NCI-H1105 treated with DMSO at 0.1 percent for 48 hours (cell line): ENCODE results near the gene CLBA1.
"Not testable (repeated sequence)": the region's sequence is repeated elsewhere in the genome, so short reads cannot be mapped to it uniquely, and the experiment has no call there.

Experiments used
- DNase-seq: peaks from one replicate; lab custom pipeline; 2025; lab: John Stamatoyannopoulos, UW

CLBA1 gene

GRCh38 chr14:104947881-104948735 is 37.5 kb upstream of the CLBA1 start:
- DNase-seq: not testable (repeated sequence)

- DNase-seq: no peak
These were observed 36.9 kb upstream of the CLBA1 start for GRCh38 chr14:104948736-104949031.

DNA sequence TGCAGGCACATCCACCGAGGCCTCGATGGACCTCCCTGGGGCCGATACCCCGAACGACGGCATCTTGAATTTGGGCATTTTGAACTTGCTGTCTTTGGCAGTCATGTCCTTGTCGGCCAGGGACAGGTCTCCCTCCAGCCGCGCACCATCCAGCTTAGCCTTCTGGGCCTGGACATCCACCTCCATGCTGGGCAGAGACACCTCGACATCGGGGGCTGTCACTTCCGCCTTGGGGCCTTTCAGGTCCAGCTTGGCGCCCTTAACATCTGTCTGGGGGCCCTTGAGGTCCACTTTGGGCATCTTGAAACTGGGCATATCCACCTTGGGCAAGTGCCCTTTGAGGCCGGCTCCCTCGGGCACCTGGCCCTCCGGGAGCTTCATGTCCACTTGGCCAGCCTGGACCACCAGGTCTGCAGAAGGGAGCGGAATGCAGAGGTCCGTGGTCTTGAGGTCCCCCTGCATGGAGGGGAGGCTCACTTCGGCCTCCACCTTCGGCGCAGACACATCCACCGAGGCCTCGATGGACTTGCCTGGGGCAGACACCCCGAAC is 36.1 kb upstream of the CLBA1 start:
- not testable (repeated sequence) for DNase-seq

DNA sequence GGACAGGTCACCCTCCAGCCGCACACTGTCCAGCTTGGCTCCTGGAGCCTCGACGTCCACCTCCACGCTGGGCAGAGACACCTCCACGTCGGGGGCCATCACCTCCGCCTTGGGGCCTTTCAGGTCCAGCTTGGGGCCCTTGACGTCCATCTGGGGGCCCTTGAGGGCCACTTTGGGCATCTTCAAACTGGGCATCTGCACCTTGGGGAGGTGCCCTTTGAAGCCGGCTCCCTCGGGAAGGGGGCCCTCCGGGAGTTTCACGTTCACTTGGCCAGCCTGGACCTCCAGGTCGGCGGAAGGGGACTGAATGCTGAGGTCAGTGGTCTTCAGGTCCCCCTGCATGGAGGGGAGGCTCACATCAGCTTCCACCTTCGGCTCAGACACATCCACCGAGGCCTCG is 35.6 kb upstream of the CLBA1 start:
- DNase-seq: no peak

GRCh38 chr14:104950701-104951100 is 34.9 kb upstream of the CLBA1 start:
- not testable (repeated sequence) for DNase-seq

GRCh38 chr14:104951863-104952657 is 33.5 kb upstream of the CLBA1 start:
- not testable (repeated sequence) for DNase-seq

DNA sequence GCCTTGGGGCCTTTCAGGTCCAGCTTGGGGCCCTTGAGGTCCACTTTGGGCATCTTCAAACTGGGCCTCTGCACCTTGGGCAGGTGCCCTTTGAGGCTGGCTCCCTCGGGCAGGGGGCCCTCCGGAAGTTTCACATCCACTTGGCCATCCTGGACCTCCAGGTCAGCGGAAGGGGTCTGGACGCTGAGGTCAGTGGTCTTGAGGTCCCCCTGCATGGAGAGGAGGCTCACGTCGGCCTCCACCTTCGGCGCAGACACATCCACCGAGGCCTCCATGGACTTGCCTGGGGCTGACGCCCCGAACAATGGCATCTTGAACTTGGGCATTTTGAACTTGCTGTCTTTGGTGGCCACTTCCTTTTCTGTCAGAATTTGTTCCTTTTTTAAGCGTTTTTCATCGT is 32.5 kb upstream of the CLBA1 start:
- DNase-seq: no peak

DNA sequence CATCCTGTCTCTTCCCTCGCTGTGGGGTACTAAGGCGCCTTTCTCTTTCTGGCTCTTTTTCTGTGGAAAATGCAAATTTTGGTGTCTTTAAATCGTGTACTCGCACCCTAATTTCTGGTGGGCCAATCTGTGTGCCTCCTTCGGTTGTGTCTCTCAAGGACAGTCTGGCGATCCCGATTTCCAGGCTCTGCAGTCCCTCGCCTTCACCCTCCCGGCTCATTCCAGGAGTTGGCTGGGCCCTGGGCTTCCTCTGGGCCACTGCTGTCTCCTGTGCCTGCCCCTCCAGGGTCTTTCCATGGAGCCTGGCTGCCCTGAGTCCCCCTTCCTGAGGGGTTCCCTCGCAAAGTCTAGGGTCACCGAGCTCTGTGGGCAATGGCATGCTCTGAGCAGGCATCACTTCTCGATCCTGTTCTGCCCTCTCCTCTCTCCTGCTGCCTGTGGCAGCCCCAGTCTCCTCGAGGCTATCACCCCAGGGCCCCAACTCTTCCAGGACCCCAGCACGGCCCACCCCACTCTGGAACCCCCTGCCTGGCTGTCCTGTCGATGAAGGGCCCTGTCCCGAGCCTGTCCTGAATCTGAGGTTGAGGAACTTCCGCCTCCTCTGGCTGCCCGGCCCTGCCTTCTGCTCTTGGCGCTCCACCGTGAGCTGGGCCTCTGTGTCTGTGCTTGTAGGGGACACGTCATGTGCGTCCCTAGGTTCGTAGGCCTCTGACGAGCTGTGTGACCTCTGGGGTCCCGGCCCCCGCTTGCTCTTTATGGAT is 31.5 kb upstream of the CLBA1 start:
- no peak for DNase-seq

- no peak for DNase-seq
These were observed 30.7 kb upstream of the CLBA1 start for GRCh38 chr14:104954746-104955395.

- no peak for DNase-seq
These were observed 30.2 kb upstream of the CLBA1 start for GRCh38 chr14:104955396-104955770.

GRCh38 chr14:104956290-104956890 is 29.2 kb upstream of the CLBA1 start:
- DNase-seq: no peak

- DNase-seq: no peak
These were observed 28.2 kb upstream of the CLBA1 start for GRCh38 chr14:104957146-104958113.

- DNase-seq: no peak
These were observed 21.0 kb upstream of the CLBA1 start for GRCh38 chr14:104964546-104964945.

DNA sequence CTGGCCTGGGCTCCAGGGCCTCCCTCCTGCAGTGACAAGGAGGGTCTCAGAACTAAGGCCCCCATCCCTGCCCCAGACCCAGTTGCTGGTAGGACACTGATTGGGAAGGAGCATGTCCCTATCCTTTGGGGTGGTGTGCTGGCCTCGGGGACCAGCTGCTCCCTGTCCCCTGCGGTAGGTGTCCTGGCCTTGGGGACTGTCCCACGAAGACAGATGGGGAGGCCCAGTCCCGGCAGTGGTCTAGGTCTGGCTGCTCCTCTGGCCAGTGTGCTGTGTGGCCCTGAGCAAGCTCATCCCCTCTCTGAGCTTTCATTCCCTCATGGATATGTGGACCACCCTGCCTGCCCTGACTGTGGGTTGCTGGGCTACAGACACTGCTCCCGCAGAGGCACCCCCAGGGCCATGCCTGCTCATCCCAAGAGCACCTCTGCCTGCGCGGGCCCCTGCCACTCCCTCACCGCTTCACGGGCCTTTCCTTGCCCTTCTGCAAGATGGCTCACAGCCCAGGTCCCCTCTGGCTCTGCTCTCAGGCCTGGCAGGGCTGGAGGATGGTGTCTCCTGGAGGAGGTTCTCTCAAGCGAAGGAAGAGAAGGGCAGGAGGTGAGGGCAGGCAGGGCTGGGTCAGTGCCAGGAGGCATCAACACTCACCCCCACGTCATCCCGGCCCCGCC is 19.9 kb upstream of the CLBA1 start:
- no peak for DNase-seq

DNA sequence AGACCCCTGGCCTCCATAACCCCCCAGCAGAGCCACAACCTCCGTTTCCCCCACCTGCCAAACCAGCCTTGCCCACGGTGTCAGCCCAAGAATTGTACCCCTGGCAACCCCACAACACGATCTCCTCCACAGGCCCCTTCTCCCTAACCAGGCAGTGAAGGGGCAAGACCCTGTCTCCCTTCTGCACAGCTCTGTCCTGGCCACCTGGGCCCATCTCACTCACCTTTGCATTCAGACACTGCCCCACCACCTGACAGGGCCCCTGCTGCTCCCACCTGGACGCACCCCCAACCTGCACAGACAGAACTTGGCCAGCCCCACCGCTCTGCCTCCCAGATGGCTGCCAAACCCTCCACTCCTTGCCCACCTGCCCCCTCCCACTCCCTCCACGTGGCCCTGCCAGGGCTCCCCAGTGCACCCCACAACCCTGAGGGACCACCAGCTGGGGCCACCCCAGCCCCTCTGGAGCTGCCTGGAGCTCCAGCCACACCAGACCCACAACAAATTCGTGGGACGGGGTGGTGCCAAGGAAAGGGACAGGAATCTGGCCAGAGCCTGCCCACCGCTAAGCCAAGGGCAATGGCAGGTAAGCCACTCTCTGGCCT is 19.2 kb upstream of the CLBA1 start:
- no peak for DNase-seq

DNA sequence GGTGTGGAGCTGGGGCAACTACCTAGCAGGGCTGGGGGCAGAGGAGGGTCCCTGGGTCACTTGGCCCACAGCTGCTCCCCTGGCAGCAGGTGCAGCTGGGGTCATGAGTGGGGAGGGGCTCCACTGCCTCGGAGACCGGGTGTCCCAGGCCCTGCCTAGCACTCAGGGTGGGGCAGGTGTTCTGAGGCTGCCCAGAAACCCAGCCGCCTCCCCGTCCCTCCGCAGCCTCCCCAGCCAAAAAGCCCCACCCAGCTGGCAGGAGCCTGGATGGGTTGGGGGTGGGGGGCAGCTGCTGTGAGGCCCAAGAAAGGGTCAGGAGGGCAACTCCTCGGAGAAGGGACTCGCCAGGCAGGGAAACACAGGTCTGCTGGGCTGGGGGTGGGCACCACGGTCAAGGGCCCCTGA is 18.6 kb upstream of the CLBA1 start:
- no peak for DNase-seq

DNA sequence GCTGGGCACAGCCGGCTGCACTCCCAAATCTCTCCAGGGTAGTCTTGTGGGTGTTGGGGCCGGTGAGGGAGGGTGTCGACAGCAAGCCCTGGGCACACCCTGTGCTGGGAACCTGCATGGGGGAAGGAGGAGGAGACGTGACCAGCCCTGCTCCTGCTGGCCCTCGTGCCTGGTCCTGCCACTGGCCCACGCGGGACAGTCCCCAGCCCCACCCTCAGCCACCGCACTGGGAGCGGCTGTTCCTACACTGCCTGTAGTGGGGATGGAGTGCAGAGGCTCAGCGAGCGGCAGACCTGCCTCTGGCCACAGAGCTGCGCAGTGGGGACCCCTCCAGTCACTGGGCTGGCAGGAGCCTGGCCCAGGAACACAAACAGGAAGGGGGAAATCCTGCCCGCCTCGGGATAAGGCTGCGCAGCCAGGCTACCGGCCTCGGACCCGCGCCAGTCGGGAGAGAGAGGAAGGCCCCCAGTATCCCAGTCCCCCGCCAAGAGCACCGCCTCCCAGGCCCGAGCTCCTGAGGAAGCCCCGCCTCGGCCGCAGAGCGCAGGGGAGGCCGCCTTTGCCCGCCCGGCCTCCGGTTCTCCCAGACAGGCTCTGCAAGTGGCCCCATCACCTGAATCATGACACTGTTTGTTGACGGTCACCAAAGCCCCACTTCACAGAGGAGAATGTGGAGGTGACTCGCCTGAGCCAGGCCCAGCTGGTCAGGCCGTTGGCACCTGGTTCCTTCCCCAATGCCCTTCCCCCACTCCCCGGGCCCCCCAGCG is 18.0 kb upstream of the CLBA1 start:
- DNase-seq: no peak

DNA sequence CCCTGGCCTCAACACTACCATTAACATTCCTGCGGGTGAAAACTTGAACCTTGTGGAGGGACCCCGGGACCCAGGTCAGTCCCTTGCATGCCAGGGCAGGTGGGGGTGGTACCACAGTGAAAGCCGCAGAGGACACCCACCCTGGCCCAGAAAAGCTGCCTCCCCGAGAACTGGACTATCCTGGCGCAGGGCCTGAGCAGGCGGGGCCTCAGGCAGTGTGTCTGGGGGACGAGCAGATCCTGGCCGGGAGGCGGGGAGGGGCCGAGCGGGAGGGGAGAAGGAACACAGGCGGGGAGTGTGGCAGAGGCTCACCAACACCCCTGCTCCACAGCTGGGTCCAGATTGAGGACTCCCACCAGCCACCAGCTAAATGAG is 17.4 kb upstream of the CLBA1 start:
- no peak for DNase-seq
